Measurements from ENCODE around the gene CADM1.

- TF ChIP-seq, protein P1, sequence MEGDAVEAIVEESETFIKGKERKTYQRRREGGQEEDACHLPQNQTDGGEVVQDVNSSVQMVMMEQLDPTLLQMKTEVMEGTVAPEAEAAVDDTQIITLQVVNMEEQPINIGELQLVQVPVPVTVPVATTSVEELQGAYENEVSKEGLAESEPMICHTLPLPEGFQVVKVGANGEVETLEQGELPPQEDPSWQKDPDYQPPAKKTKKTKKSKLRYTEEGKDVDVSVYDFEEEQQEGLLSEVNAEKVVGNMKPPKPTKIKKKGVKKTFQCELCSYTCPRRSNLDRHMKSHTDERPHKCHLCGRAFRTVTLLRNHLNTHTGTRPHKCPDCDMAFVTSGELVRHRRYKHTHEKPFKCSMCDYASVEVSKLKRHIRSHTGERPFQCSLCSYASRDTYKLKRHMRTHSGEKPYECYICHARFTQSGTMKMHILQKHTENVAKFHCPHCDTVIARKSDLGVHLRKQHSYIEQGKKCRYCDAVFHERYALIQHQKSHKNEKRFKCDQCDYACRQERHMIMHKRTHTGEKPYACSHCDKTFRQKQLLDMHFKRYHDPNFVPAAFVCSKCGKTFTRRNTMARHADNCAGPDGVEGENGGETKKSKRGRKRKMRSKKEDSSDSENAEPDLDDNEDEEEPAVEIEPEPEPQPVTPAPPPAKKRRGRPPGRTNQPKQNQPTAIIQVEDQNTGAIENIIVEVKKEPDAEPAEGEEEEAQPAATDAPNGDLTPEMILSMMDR (IDR thresholded peaks at IDR 0.05; ENCODE audit: extremely low read depth in 1 of 2, insufficient read depth in 1 of 2, low read depth in 1 of 2, low read length in 2 of 2) = no peak
- TF ChIP-seq MYC (IDR thresholded peaks at IDR 0.05; ENCODE audit: low read depth, low read length) = no peak
- no peak for TF ChIP-seq GATA2 (IDR thresholded peaks at IDR 0.05; ENCODE audit: insufficient read depth, insufficient read length, low read depth, low read length)
- TF ChIP-seq POLR2A (IDR thresholded peaks at IDR 0.05; ENCODE audit: low read depth, low read length) = no peak
Measured at GRCh38 chr11:115466122-115466521, 38.1 kb downstream of the CADM1 start.
